Vagina (tissue), 2 donors: ENCODE measurements around the gene RPA3.

Experiments used
- POLR2A ChIP-seq, 2 donors: fragments of 450-650 bp; IDR thresholded peaks; one replicate each; pipeline ENCODE4 v1.6.1; 2017; ENCODE audit warnings: antibody characterized with exemption in 2 of 2, mild to moderate bottlenecking in 2 of 2, moderate library complexity in 2 of 2
- POLR2AphosphoS5 ChIP-seq, 2 donors: sonication (generic); formaldehyde crosslinking; IDR thresholded peaks; one replicate each; pipeline ENCODE4 v1.9.0; 2017; ENCODE audit warnings: antibody characterized with exemption in 2 of 2, mild to moderate bottlenecking in 2 of 2, low read depth in 1 of 2; ENCODE audit not compliant: insufficient read depth in 1 of 2
- TF ChIP-seq, protein P1 (sequence below), 3 experiments: fragments of 450-650 bp in 2 of 3; fragments of 200-600 bp in 1 of 3; sonication (generic) in 1 of 3; IDR thresholded peaks; one replicate each; pipeline ENCODE4 v1.5.1; 2017 to 2019; ENCODE audit warnings: antibody characterized with exemption in 3 of 3, mild to moderate bottlenecking in 2 of 3, moderate library complexity in 2 of 3

- TF ChIP-seq, protein P1, sequence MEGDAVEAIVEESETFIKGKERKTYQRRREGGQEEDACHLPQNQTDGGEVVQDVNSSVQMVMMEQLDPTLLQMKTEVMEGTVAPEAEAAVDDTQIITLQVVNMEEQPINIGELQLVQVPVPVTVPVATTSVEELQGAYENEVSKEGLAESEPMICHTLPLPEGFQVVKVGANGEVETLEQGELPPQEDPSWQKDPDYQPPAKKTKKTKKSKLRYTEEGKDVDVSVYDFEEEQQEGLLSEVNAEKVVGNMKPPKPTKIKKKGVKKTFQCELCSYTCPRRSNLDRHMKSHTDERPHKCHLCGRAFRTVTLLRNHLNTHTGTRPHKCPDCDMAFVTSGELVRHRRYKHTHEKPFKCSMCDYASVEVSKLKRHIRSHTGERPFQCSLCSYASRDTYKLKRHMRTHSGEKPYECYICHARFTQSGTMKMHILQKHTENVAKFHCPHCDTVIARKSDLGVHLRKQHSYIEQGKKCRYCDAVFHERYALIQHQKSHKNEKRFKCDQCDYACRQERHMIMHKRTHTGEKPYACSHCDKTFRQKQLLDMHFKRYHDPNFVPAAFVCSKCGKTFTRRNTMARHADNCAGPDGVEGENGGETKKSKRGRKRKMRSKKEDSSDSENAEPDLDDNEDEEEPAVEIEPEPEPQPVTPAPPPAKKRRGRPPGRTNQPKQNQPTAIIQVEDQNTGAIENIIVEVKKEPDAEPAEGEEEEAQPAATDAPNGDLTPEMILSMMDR (IDR thresholded peaks at IDR 0.05): no peak
- no peak for TF ChIP-seq POLR2A (IDR thresholded peaks at IDR 0.05)
- no peak for TF ChIP-seq POLR2AphosphoS5 (IDR thresholded peaks at IDR 0.05; ENCODE audit: insufficient read depth in 1 of 2, low read depth in 1 of 2)
Measured at GRCh38 chr7:7672545-7673239, 45.7 kb downstream of the RPA3 start.
